GM12874 (cell line): ENCODE measurements around the gene ZNF316.

Experiments used
- CTCF ChIP-seq: IDR thresholded peaks from 2 replicates; pipeline ENCODE4 v1.5.1; 2011; ENCODE audit warnings: low read depth, mild to moderate bottlenecking, control low read depth, low read length, moderate library complexity; ENCODE audit not compliant: insufficient read depth

The ZNF316 gene

GRCh38 chr7:6606866-6607583 lies 30.1 kb upstream of the ZNF316 start:
- no peak for TF ChIP-seq CTCF

- TF ChIP-seq CTCF, result no peak
Observed at GRCh38 chr7:6607651-6608051, 29.5 kb upstream of the ZNF316 start.

- no peak for TF ChIP-seq CTCF
Observed at GRCh38 chr7:6608081-6608480, 29.0 kb upstream of the ZNF316 start.

- no peak for TF ChIP-seq CTCF
Observed at GRCh38 chr7:6608794-6609193, 28.3 kb upstream of the ZNF316 start.

- TF ChIP-seq CTCF, result no peak
Observed at GRCh38 chr7:6612819-6613218, 24.3 kb upstream of the ZNF316 start.

GRCh38 chr7:6613706-6614105 lies 23.4 kb upstream of the ZNF316 start:
- TF ChIP-seq CTCF, result no peak

- no peak for TF ChIP-seq CTCF
Observed at GRCh38 chr7:6614953-6615722, 22.0 kb upstream of the ZNF316 start, which contains the start of gene ZNF853. Gene ZNF853 (plus strand): TSS chr7:6615610. CDS start chr7:6616175, 565 bp downstream.
